Keratinocyte (primary cell): Measurements from ENCODE around the gene RBM42.

Experiments
- CTCF ChIP-seq, 3 experiments: IDR thresholded peaks in 1 of 3; conservative IDR thresholded peaks in 1 of 3; optimal IDR thresholded peaks in 1 of 3; 2 replicates in 2 of 3; 3 replicates in 1 of 3; pipeline versions ENCODE3 to v1.5.1; 2011; ENCODE audit warnings: low read length in 3 of 3, mild to moderate bottlenecking in 3 of 3, moderate library complexity in 2 of 3, control low read depth in 1 of 3, inconsistent platforms in 1 of 3; ENCODE audit not compliant: insufficient read depth in 2 of 3; ENCODE audit errors: extremely low read depth in 1 of 3
- EZH2 ChIP-seq: IDR thresholded peaks from one replicate; pipeline ENCODE4 v1.6.1; 2012; ENCODE audit warnings: inconsistent platforms, mild to moderate bottlenecking, low read length, moderate library complexity

GRCh38 chr19:35585848-35586247 lies 43.0 kb upstream of the RBM42 start, which contains the start of gene PMIS2:
- TF ChIP-seq EZH2 (no peak), CTCF (optimal IDR thresholded peaks at IDR 0.05 in 1 of 3, IDR thresholded peaks at IDR 0.05 in 1 of 3, conservative IDR thresholded peaks at IDR 0.05 in 1 of 3; ENCODE audit: extremely low read depth in 1 of 3, insufficient read depth in 2 of 3, low read length in 3 of 3) (no peak)
